Loucy (cell line): ENCODE data around the gene IRAK1.

Source experiments
- EZH2phosphoT487 ChIP-seq: fragments of 200-600 bp; IDR thresholded peaks from 2 replicates; pipeline ENCODE4 v1.6.1; 2018; ENCODE audit warnings: antibody characterized with exemption, mild to moderate bottlenecking, moderate library complexity, borderline replicate concordance
- TF ChIP-seq, protein P1 (sequence below): fragments of 200-600 bp; sonication (generic); conservative IDR thresholded peaks from 2 replicates; pipeline ENCODE4 v1.5.1; 2014; ENCODE audit warnings: mild to moderate bottlenecking, antibody characterized with exemption, low read length

DNA sequence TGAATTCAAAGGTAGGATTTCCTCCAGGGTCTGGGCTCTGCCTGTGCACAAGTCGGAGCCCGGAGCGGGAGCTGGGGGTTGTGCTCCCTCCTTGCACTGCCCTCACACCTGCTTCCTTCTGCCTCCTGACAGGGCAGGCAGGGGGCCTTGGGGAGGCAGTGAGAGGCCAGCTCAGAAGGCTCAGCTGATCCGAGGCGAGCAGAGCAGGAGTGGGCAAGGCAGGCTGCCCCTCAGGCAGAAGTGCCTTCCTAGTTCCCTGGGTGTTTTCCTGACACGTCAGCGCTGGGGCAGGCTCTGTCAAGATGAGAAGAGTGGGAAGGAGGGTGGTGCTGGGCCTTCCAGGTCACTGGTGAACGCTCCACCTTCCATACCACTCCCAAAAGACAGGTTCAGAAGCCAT lies 5.5 kb upstream of the IRAK1 start:
- TF ChIP-seq EZH2phosphoT487, result no peak
- TF ChIP-seq, protein P1, sequence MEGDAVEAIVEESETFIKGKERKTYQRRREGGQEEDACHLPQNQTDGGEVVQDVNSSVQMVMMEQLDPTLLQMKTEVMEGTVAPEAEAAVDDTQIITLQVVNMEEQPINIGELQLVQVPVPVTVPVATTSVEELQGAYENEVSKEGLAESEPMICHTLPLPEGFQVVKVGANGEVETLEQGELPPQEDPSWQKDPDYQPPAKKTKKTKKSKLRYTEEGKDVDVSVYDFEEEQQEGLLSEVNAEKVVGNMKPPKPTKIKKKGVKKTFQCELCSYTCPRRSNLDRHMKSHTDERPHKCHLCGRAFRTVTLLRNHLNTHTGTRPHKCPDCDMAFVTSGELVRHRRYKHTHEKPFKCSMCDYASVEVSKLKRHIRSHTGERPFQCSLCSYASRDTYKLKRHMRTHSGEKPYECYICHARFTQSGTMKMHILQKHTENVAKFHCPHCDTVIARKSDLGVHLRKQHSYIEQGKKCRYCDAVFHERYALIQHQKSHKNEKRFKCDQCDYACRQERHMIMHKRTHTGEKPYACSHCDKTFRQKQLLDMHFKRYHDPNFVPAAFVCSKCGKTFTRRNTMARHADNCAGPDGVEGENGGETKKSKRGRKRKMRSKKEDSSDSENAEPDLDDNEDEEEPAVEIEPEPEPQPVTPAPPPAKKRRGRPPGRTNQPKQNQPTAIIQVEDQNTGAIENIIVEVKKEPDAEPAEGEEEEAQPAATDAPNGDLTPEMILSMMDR, result no peak
